Myocyte (in vitro differentiated cells): Measurements from ENCODE around the gene STPG4. TPM values are rescaled to one million over a fixed set of nuclear protein-coding genes. Genes with fewer than 3 reads are reported as not detected.
A peak's percentile ranks its signal among the peaks of the same experiment; 100 is the strongest.
"Not testable (repeated sequence)": the region's sequence is repeated elsewhere in the genome, so short reads cannot be mapped to it uniquely, and the experiment has no call there.

Source experiments
- DNase-seq: peaks from one replicate; pipeline ENCODE4 v3.0.0-alpha.2; 2012; ENCODE audit warnings: low read depth
- polyA plus RNA-seq: library from polyadenylated mRNA; unstranded; fragments of >200 nt; gene quantifications from one replicate; pipeline ENCODE4 v1.2.1, GENCODE V29; 2012; ENCODE audit warnings: missing spikeins
- total RNA-seq: library from RNA; depleted of rRNA; stranded (reverse); fragments of >200 nt; gene quantifications from 2 replicates; pipeline ENCODE4 v1.2.3, GENCODE V29; 2014

The STPG4 gene
- 0.24 TPM in 1 of 2 replicates, not detected in the other for total RNA-seq
- 0.10 TPM for polyA plus RNA-seq

- no peak for DNase-seq
Observed at GRCh38 chr2:47155091-47155876, at the start of gene STPG4. Gene STPG4, minus strand, starts transcription at chr2:47155308. Its CDS starts 57 bp downstream, at chr2:47155251.

- no peak for DNase-seq
Observed at GRCh38 chr2:47204691-47205090, 49.6 kb upstream of the STPG4 start.

- no peak for DNase-seq
Observed at GRCh38 chr2:47203995-47204394, 48.9 kb upstream of the STPG4 start.

GRCh38 chr2:47201224-47201623, 46.1 kb upstream of the STPG4 start:
- peak; percentile 41 for DNase-seq

- peak; percentile 99 for DNase-seq
Observed at GRCh38 chr2:47198985-47199451, 43.9 kb upstream of the STPG4 start.

GRCh38 chr2:47196499-47196898, 41.4 kb upstream of the STPG4 start:
- DNase-seq, result no peak

GRCh38 chr2:47196046-47196445, 40.9 kb upstream of the STPG4 start:
- no peak for DNase-seq

GRCh38 chr2:47195148-47195547, 40.0 kb upstream of the STPG4 start:
- peak; percentile 25 for DNase-seq

- no peak for DNase-seq
Observed at GRCh38 chr2:47194410-47194809, 39.3 kb upstream of the STPG4 start.

- peak; percentile 49 for DNase-seq
Observed at GRCh38 chr2:47193607-47194006, 38.5 kb upstream of the STPG4 start.

- peak; percentile 61 for DNase-seq
Observed at GRCh38 chr2:47190188-47190881, 35.2 kb upstream of the STPG4 start.

- DNase-seq, result peak; percentile 65
Observed at GRCh38 chr2:47189635-47190034, 34.5 kb upstream of the STPG4 start.

- no peak for DNase-seq
Observed at GRCh38 chr2:47187069-47187468, 32.0 kb upstream of the STPG4 start.

GRCh38 chr2:47186351-47186750, 31.2 kb upstream of the STPG4 start:
- DNase-seq, result no peak

- not testable (repeated sequence) for DNase-seq
Observed at GRCh38 chr2:47185098-47185497, 30.0 kb upstream of the STPG4 start.

- DNase-seq, result no peak
Observed at GRCh38 chr2:47181176-47181575, 26.1 kb upstream of the STPG4 start.

- DNase-seq, result no peak
Observed at GRCh38 chr2:47180531-47180930, 25.4 kb upstream of the STPG4 start.

- no peak for DNase-seq
Observed at GRCh38 chr2:47179388-47179787, 24.3 kb upstream of the STPG4 start.

GRCh38 chr2:47178341-47178740, 23.2 kb upstream of the STPG4 start:
- no peak for DNase-seq

- no peak for DNase-seq
Observed at GRCh38 chr2:47177043-47177565, 22.0 kb upstream of the STPG4 start.

GRCh38 chr2:47174733-47175361, 19.7 kb upstream of the STPG4 start:
- peak; percentile 70 for DNase-seq
